ENCODE results near the gene ZC3H12A. TPM values are rescaled to one million over a fixed set of nuclear protein-coding genes. Genes with fewer than 3 reads are reported as not detected.

The ZC3H12A gene
- total and polyA plus RNA-seq, 2 of the 8 experiments (the other 6 are each of a cell fraction or from before 2014, with no cell fraction given) = 7.4 to 10.0 TPM

GRCh38 chr1:37432716-37433115 lies 41.7 kb upstream of the ZC3H12A start:
- DNase-seq (ENCODE audit: low read depth in 1 of 2, low spot score in 2 of 2) = no peak
- Histone ChIP-seq H3K27me3 (replicated peaks in 1 of 4; ENCODE audit: control insufficient read depth in 3 of 4, extremely low read depth in 1 of 4, insufficient read depth in 3 of 4, low read length in 3 of 4) (no peaks in the 10 kb centered on the region), H2BK120ac (replicated peaks; ENCODE audit: low read depth, low read length) (no peak overlapping the region), H3K4me3 (ENCODE audit: extremely low read depth in 1 of 4, insufficient read depth in 2 of 4, low read depth in 3 of 4, low read length in 4 of 4) (no peak overlapping the region), H3K14ac (ENCODE audit: insufficient read length) (no peak overlapping the region), H4K20me1 (replicated peaks in 1 of 2; ENCODE audit: control insufficient read depth in 1 of 2, insufficient read depth in 2 of 2, low read length in 2 of 2) (no peaks in the 10 kb centered on the region), H3K23me2 (ENCODE audit: low read depth, low read length) (0 out of 2 replicates have a peak, but pooled peaks cover 4% of the 10 kb centered on the region), H3K56ac (replicated peaks; ENCODE audit: insufficient read length, low read depth, low read length) (no peak overlapping the region), H3K79me2 (ENCODE audit: control insufficient read depth in 1 of 2, insufficient read depth in 2 of 2, low read length in 2 of 2) (no peaks in the 10 kb centered on the region), H3K27ac (ENCODE audit: low read depth, low read length) (no peak overlapping the region), H2BK12ac (ENCODE audit: low read depth, low read length) (no peak overlapping the region), H3K4ac (replicated peaks; ENCODE audit: insufficient read length, low read depth, low read length) (no peak overlapping the region), H2BK20ac (ENCODE audit: low read length) (no peak overlapping the region), H3K18ac (ENCODE audit: extremely low read depth, low read length) (no peak overlapping the region), H3K79me1 (ENCODE audit: low read depth, low read length) (no peaks in the 10 kb centered on the region), H3K4me1 (replicated peaks in 1 of 4; ENCODE audit: control insufficient read depth in 3 of 4, insufficient read depth in 4 of 4, low read length in 3 of 4) (peaks cover 0 to 8% (median 3%) of the 10 kb centered on the region in 4 experiments; a peak in 3 of 7 replicates), H3K4me2 (ENCODE audit: insufficient read depth in 1 of 2, low read depth in 2 of 2, low read length in 2 of 2) (no peak overlapping the region), H2AFZ (ENCODE audit: low read length) (no peak overlapping the region), H3K9me3 (ENCODE audit: insufficient read depth in 2 of 2, low read depth in 1 of 2, low read length in 1 of 2) (no peaks in the 10 kb centered on the region), H3K36me3 (ENCODE audit: control insufficient read depth in 2 of 4, insufficient read depth in 4 of 4, low read length in 3 of 4) (no peaks in the 10 kb centered on the region), H3K23ac (ENCODE audit: insufficient read length) (no peak overlapping the region), H2BK5ac (ENCODE audit: low read depth, low read length) (no peak overlapping the region), H2AK5ac (ENCODE audit: low read depth, low read length) (no peak overlapping the region), H4K8ac (ENCODE audit: extremely low read depth, insufficient read depth, low read length) (no peak overlapping the region), H3K9ac (replicated peaks in 1 of 4; ENCODE audit: extremely low read depth in 1 of 4, low read depth in 3 of 4, low read length in 3 of 4) (no peak overlapping the region), H2BK15ac (ENCODE audit: low read length) (0 out of 2 replicates have a peak overlapping the region, but pooled peaks have one; percentile 61), H4K5ac (ENCODE audit: insufficient read length, low read depth, low read length) (no peak overlapping the region), H4K91ac (replicated peaks; ENCODE audit: insufficient read length, low read length) (no peak overlapping the region)
- 90% methylated on average over 12 of the region's 12 CpGs; no CpG with 5 or more reads in 1 of the 2 experiments for WGBS, 2 experiments (ENCODE audit: extremely low coverage in 1 of 2, insufficient coverage in 1 of 2, insufficient read length in 1 of 2, insufficient replicate concordance in 2 of 2, low coverage in 1 of 2, low lambda C conversion rate in 2 of 2, missing lambda C conversion rate in 1 of 2)
- TF ChIP-seq SAP30 (IDR thresholded peaks at IDR 0.05; ENCODE audit: insufficient read depth, insufficient replicate concordance, low read length) = no peak
- no peak for TF ChIP-seq BCL11A (IDR thresholded peaks at IDR 0.05; ENCODE audit: low read depth in 2 of 2, low read length in 2 of 2)
- no peak for TF ChIP-seq TBP (IDR thresholded peaks at IDR 0.05; ENCODE audit: low read depth, low read length)
- TF ChIP-seq SIX5 (IDR thresholded peaks at IDR 0.05; ENCODE audit: low read depth, low read length) = no peak
- TF ChIP-seq CHD1 (IDR thresholded peaks at IDR 0.05; ENCODE audit: low read depth, low read length) = no peak
- no peak for TF ChIP-seq TEAD4 (IDR thresholded peaks at IDR 0.05; ENCODE audit: low read depth, low read length)
- no peak for TF ChIP-seq CBX5 (IDR thresholded peaks at IDR 0.05; ENCODE audit: low read depth, low read length)
- no peak for TF ChIP-seq KDM1A (IDR thresholded peaks at IDR 0.05; ENCODE audit: borderline replicate concordance, low read length)
- no peak for TF ChIP-seq GTF2F1 (IDR thresholded peaks at IDR 0.05; ENCODE audit: borderline replicate concordance, low read depth, low read length)
- TF ChIP-seq MAX (IDR thresholded peaks at IDR 0.05) = no peak
- TF ChIP-seq SUZ12 (IDR thresholded peaks at IDR 0.05; ENCODE audit: low read length) = no peak
- no peak for TF ChIP-seq SP1 (IDR thresholded peaks at IDR 0.05; ENCODE audit: low read depth, low read length)
- TF ChIP-seq RXRA (IDR thresholded peaks at IDR 0.05; ENCODE audit: insufficient read depth, low read depth, low read length) = no peak
- TF ChIP-seq RFX5 (IDR thresholded peaks at IDR 0.05; ENCODE audit: borderline replicate concordance, low read depth, low read length) = no peak
- TF ChIP-seq RBBP5 (IDR thresholded peaks at IDR 0.05; ENCODE audit: borderline replicate concordance, low read depth, low read length) = no peak
- CTCF ChIA-PET (ENCODE audit: partially characterized antibody) = interaction anchor here (0.7 to 3.0 kb wide), 13 partner anchors 8 to 177 kb away, joined by 3 to 21 read pairs (median 4); no protein-coding TSS in a partner anchor
- POLR2A ChIA-PET (ENCODE audit: partially characterized antibody) = interaction anchor here (1.5 to 2.0 kb wide), 2 partner anchors 41 to 107 kb away, joined by 4 to 8 read pairs; no protein-coding TSS in a partner anchor
- no peak for FAIRE-seq

All from H1 (cell line).